MM.1S (cell line): ENCODE measurements around the gene AARS2.

ENCODE experiments used
- DNase-seq: peaks from one replicate; pipeline ENCODE4 v3.0.0-alpha.2; 2015
- H2AFZ ChIP-seq: fragments of 300-600 bp; sonication (generic); 2 replicates; pipeline ENCODE4 v1.6.0; 2016; ENCODE audit warnings: antibody characterized with exemption, low read length
- H3F3A ChIP-seq: fragments of 300-600 bp; sonication (generic); 2 replicates; pipeline ENCODE4 v1.6.1; 2016; ENCODE audit warnings: mild to moderate bottlenecking, antibody characterized with exemption, low read length, moderate library complexity, mixed read lengths; ENCODE audit not compliant: insufficient read depth
- H3K27ac ChIP-seq: fragments of 300-600 bp; sonication (generic); 2 replicates; pipeline ENCODE4 v1.5.1; 2016; ENCODE audit warnings: mild to moderate bottlenecking, low read length
- H3K27me3 ChIP-seq: fragments of 300-600 bp; sonication (generic); replicated peaks from 2 replicates; pipeline ENCODE4 v1.6.0; 2016; ENCODE audit warnings: low read length; ENCODE audit not compliant: insufficient read depth
- H3K36me3 ChIP-seq: fragments of 300-600 bp; sonication (generic); replicated peaks from 2 replicates; pipeline ENCODE4 v1.6.1; 2016; ENCODE audit warnings: mild to moderate bottlenecking, low read length, mixed read lengths; ENCODE audit not compliant: insufficient read depth
- H3K4me1 ChIP-seq: fragments of 300-600 bp; sonication (generic); 2 replicates; pipeline ENCODE4 v1.6.1; 2016; ENCODE audit warnings: low read length, mixed read lengths
- H3K4me2 ChIP-seq: fragments of 300-600 bp; sonication (generic); 2 replicates; pipeline ENCODE4 v1.6.0; 2016; ENCODE audit warnings: low read depth, low read length
- H3K4me3 ChIP-seq: fragments of 300-600 bp; sonication (generic); 2 replicates; pipeline ENCODE4 v1.5.1; 2016; ENCODE audit warnings: low read length, mixed read lengths
- H3K79me2 ChIP-seq: fragments of 300-600 bp; sonication (generic); 2 replicates; pipeline ENCODE4 v1.6.1; 2016; ENCODE audit warnings: mixed run types, low read length, mixed read lengths
- H3K9ac ChIP-seq: fragments of 300-600 bp; sonication (generic); 2 replicates; pipeline ENCODE4 v1.6.1; 2016; ENCODE audit warnings: low read length, mixed read lengths
- H3K9me2 ChIP-seq: fragments of 300-600 bp; sonication (generic); replicated peaks from 2 replicates; pipeline ENCODE4 v1.6.1; 2016; ENCODE audit warnings: mild to moderate bottlenecking, low read length, mixed read lengths; ENCODE audit not compliant: insufficient read depth
- H3K9me3 ChIP-seq: fragments of 300-600 bp; sonication (generic); replicated peaks from 2 replicates; pipeline ENCODE4 v1.6.1; 2016; ENCODE audit warnings: mild to moderate bottlenecking, low read length, mixed read lengths; ENCODE audit not compliant: insufficient read depth
- H4K20me1 ChIP-seq: fragments of 300-600 bp; sonication (generic); 2 replicates; pipeline ENCODE4 v1.6.1; 2016; ENCODE audit warnings: mild to moderate bottlenecking, low read length, moderate library complexity, mixed read lengths; ENCODE audit not compliant: insufficient read depth
- CTCF ChIP-seq: fragments of 300-600 bp; sonication (generic); IDR thresholded peaks from 2 replicates; pipeline ENCODE4 v1.5.1; 2016; ENCODE audit warnings: antibody characterized with exemption, low read length, mixed read lengths
- EZH2 ChIP-seq: fragments of 300-600 bp; sonication (generic); optimal IDR thresholded peaks from 2 replicates; pipeline ENCODE3; 2017; ENCODE audit warnings: low read depth, mild to moderate bottlenecking, antibody characterized with exemption, low read length, mixed read lengths
- EZH2phosphoT487 ChIP-seq: fragments of 300-600 bp; sonication (generic); IDR thresholded peaks from 2 replicates; pipeline ENCODE4 v1.6.1; 2018; ENCODE audit warnings: antibody characterized with exemption, low read length

AARS2 gene

DNA sequence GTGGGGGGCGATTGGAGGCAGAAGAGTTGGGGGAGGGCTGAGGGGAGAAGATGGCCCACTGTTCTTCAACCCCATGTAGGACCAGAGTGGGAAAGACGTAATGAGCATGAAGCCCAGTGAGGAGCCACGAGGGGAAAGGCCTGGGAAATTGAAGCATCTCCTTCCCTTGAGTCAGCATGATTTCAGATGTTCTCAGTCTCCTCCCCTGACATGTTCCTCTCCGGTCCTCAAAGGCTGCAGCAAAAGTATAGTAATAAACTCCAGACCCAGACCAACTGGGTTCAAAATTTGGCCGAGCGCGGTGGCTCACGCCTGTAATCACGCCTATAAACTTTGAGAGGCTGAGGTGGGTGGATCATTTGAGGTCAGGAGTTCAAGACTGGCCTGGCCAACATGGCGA is 45.9 kb downstream of the AARS2 start:
- Histone ChIP-seq H3K36me3 (no peaks in the 10 kb centered on the region), H3K4me2 (no peak overlapping the region), H4K20me1 (no peaks in the 10 kb centered on the region)

DNA sequence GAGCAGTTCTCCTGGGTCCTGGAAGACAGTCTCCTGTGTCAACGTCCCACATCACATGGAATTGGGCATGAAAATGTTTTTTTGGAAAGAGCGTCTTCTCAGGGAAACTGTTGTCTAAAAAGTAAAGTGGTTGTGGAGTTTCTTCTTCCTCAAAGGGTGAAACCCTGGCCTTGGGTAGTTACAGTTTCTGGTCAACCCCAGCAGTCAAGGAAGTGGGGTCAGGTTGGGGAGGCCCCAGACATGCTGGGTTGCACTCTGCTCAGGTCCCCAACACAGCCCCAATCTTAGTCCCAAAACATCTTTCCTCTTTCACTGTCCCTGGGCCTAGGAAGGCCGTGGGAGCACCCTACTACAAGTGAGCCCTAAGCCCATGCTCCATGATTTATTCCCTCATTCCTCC is 46.8 kb downstream of the AARS2 start:
- Histone ChIP-seq H3K36me3 (no peaks in the 10 kb centered on the region), H3K9me2 (no peaks in the 10 kb centered on the region), H3F3A (peaks cover 39% of the 10 kb centered on the region), H2AFZ (peak overlapping the region; percentile 44; the same call in 1 of the 2 replicates), H3K9ac (no peak overlapping the region), H3K4me1 (peaks cover 33% of the 10 kb centered on the region), H3K27ac (peak overlapping the region; percentile 43; the same call in 1 of the 2 replicates), H3K79me2 (peaks cover 38% of the 10 kb centered on the region), H3K4me2 (peak overlapping the region; percentile 92), H3K4me3 (no peak overlapping the region), H4K20me1 (no peaks in the 10 kb centered on the region), H3K27me3 (peaks cover 23% of the 10 kb centered on the region), H3K9me3 (no peaks in the 10 kb centered on the region)
- TF ChIP-seq EZH2: no peak
- no peak for TF ChIP-seq CTCF
- no peak for TF ChIP-seq EZH2phosphoT487
- DNase-seq: no peak

More for the DNA sequence above, 45.9 kb downstream of the AARS2 start:
- Histone ChIP-seq H3F3A (peaks cover 39% of the 10 kb centered on the region), H3K79me2 (peaks cover 29% of the 10 kb centered on the region), H3K4me1 (peaks cover 24% of the 10 kb centered on the region), H3K27me3 (peaks cover 32% of the 10 kb centered on the region), H3K9me2 (no peaks in the 10 kb centered on the region), H2AFZ (no peak overlapping the region), H3K9ac (no peak overlapping the region), H3K9me3 (no peaks in the 10 kb centered on the region), H3K27ac (no peak overlapping the region), H3K4me3 (no peak overlapping the region)
- TF ChIP-seq EZH2phosphoT487 (no peak), EZH2 (no peak), CTCF (no peak)
- no peak for DNase-seq

DNA sequence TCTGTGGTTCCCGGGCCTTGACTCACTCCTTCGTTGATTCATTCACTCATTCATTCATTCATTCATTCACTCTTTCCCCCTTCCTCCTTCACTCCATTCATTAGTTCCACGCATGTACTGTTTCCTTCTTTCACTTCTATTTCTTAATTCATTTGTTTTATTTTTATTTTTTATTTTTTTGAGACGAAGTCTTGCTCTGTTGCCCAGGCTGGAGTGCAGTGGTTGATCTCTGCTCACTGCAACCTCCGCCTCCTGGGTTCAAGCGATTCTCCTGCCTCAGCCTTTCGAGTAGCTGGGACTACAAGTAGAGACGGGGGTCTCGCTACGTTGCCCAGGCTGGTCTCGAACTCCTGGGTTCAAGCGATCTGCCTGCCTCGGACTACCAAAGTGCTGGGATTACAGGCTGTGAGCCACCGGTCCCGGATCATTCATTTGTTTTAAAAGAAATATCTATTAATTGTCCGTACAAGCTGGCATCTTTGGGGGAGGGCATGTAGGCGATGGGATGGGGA is 47.4 kb downstream of the AARS2 start:
- no peak for TF ChIP-seq CTCF
- no peak for TF ChIP-seq EZH2
- TF ChIP-seq EZH2phosphoT487: no peak
- Histone ChIP-seq H3K9me2 (no peaks in the 10 kb centered on the region), H3K9ac (no peak overlapping the region; the same call in 1 of the 2 replicates), H3K36me3 (no peaks in the 10 kb centered on the region), H3K79me2 (peaks cover 44% of the 10 kb centered on the region), H3K9me3 (no peaks in the 10 kb centered on the region), H3K4me2 (peak overlapping the region; percentile 92), H3K27ac (peak overlapping the region; percentile 91; the same call in 1 of the 2 replicates), H2AFZ (peak overlapping the region; percentile 44), H3K4me1 (peaks cover 35% of the 10 kb centered on the region), H3F3A (peaks cover 39% of the 10 kb centered on the region), H3K4me3 (peak overlapping the region; percentile 95; the same call in 1 of the 2 replicates), H3K27me3 (peaks cover 19% of the 10 kb centered on the region), H4K20me1 (no peaks in the 10 kb centered on the region)
- DNase-seq: no peak
